GM13977 (cell line): Measurements from ENCODE around the gene WDR93.

Experiments used
- DNase-seq: peaks from one replicate; pipeline ENCODE4 v3.0.0; 2012; ENCODE audit warnings: low spot score
- CTCF ChIP-seq: IDR thresholded peaks from 2 replicates; pipeline ENCODE4 v1.5.1; 2012; ENCODE audit warnings: mild to moderate bottlenecking, control low read depth; ENCODE audit not compliant: insufficient read depth; ENCODE audit errors: extremely low read depth, missing control alignments
- in situ Hi-C: fragments of 300-500 bp; cut with MboI; formaldehyde crosslinking; loops from one replicate; pipeline ENCODE4 v1.12.0; 2022; ENCODE audit warnings: low sequenced_read_pairs, low pct_unique_long_range_greater_than_20kb, mixed read lengths, inconsistent platforms; ENCODE audit not compliant: unreplicated experiment

Gene WDR93

GRCh38 chr15:89648106-89649012 is 42.3 kb upstream of the WDR93 start:
- no peak for TF ChIP-seq CTCF
- no peak for DNase-seq
- in situ Hi-C loops = no loop called here

DNA sequence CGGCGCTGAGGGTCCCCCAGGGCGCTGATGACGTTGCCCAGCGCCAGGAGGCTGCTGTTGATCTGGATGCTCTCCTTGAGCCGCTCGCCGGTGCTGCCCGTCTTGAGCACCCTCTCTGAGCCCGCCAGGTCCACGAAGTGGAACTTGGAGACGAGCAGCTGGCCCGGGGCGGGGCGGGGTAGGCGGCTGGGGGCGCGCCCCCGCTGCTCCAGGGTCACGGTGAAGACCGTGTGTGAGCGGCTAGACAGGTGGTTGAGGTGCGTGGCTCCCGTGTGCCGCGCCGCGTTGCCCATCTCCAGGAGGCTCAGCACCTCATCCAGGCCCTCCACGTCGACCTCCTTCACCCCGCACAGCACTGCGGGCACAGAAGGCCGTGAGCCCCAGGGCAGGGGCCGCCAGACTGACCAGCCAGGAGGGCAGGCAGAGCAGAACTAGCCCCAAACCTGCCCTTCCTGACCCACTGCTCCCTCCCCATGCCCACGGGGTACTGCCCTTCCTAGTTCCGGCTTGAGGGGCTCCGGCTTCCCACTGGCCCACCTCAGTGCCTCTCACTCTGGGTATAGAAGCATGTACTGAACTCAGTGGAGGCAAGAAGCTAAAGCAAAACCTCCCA is 41.5 kb upstream of the WDR93 start:
- in situ Hi-C loops = no loop called here
- no peak for TF ChIP-seq CTCF
- no peak for DNase-seq

DNA sequence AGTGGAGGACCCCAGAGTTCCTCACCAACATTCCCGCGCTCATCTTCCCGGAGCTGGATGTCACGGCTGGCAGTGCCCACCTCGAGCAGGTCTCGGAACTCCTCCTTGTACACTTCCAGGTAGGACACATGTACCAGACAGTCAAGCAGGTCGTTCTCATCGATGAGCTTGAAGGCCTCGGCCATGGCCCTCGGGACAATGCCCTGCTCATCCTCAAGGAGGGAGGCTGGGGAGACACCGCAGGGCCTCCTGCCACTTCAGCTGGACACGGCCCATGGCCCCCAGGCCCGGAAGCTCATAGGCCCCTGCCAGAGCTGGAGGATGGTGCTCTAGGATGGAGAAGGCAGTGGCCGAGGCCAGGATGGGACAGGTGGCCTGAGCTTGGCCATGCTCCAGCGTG is 40.9 kb upstream of the WDR93 start:
- in situ Hi-C loops = no loop called here
- no peak for DNase-seq
- no peak for TF ChIP-seq CTCF

GRCh38 chr15:89652131-89652530 is 38.5 kb upstream of the WDR93 start:
- in situ Hi-C loops = no loop called here
- TF ChIP-seq CTCF = no peak
- DNase-seq = no peak

DNA sequence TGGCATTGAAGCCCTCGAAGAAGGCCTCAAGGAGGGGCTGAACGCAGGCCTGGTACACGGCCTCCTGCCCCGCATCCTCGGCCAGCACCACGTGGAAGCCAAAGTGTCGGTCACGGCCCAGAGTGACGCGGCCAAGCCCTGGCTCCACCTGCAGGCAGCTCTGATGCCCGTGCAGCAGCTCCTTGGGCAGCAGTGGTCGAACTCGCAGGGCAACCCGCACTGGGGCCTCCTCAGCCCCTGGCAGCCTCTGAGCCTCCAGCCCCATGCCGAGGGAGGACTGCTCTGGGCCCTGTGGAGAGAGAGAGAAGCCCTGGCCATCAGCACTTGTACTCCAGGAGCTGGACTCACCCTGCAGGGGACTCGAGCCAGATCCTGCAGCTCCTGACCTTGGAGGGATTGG is 37.9 kb upstream of the WDR93 start:
- in situ Hi-C loops = no loop called here
- no peak for DNase-seq
- TF ChIP-seq CTCF = no peak

DNA sequence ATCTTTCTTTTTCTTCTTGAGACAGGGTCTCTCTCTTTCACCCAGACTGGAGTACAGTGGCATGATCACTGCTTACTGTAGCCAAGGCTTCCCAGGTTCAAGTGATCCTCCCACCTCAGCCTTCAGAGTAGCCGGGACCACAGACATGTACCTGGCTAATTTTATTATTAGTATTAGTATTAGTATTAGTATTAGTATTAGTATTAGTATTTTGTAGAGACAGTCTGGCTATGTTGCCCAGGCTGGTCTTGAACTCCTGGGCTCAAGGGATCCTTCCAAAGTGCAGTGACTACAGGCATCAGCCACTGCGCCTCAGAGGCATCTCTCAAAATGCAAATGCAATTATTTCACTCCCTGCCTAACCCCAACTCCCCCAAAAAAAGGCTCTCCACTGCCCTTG is 37.0 kb upstream of the WDR93 start:
- TF ChIP-seq CTCF = no peak
- no peak for DNase-seq
- in situ Hi-C loops = no loop called here
